Stimulated activated naive B cell treated with anti-CD40 and anti-IgM and Interleukin-4, amounts not matched to agents 10 μg/mL and 1 μg/mL and 100 μg/mL, for 72 hours (primary cell): ENCODE data around the gene ACOX1.

Source experiments
- ATAC-seq, 2 donors: fragments of 150-1000 bp; cut with Tn5 transposase; replicated peaks; 2 replicates each; pipeline ENCODE4 v1.10.0; 2021; ENCODE audit warnings: moderate library complexity in 1 of 2
- DNase-seq: peaks from one replicate; pipeline ENCODE4 v3.0.0; 2021
- H3K27ac Mint-ChIP-seq: one replicate; pipeline ENCODE4 v1.8.0; 2022; ENCODE audit warnings: mild to moderate bottlenecking, mixed read lengths
- H3K27me3 Mint-ChIP-seq, 2 donors: one replicate each; pipeline ENCODE4 v1.8.0; 2022; ENCODE audit warnings: mixed read lengths in 2 of 2
- H3K36me3 Mint-ChIP-seq, 2 donors: one replicate each; pipeline ENCODE4 v1.8.0; 2022; ENCODE audit warnings: mixed read lengths in 2 of 2, mild to moderate bottlenecking in 1 of 2
- H3K4me1 Mint-ChIP-seq, 2 donors: one replicate each; pipeline ENCODE4 v1.8.0; 2022; ENCODE audit warnings: mixed read lengths in 2 of 2, mild to moderate bottlenecking in 1 of 2
- H3K4me3 Mint-ChIP-seq, 2 donors: one replicate each; pipeline ENCODE4 v1.8.0; 2022; ENCODE audit warnings: mild to moderate bottlenecking in 2 of 2, mixed read lengths in 2 of 2, moderate library complexity in 1 of 2
- H3K9me3 Mint-ChIP-seq, 2 donors: one replicate each; pipeline ENCODE4 v1.8.0; 2022; ENCODE audit warnings: mixed read lengths in 2 of 2, mild to moderate bottlenecking in 1 of 2

The ACOX1 gene

DNA sequence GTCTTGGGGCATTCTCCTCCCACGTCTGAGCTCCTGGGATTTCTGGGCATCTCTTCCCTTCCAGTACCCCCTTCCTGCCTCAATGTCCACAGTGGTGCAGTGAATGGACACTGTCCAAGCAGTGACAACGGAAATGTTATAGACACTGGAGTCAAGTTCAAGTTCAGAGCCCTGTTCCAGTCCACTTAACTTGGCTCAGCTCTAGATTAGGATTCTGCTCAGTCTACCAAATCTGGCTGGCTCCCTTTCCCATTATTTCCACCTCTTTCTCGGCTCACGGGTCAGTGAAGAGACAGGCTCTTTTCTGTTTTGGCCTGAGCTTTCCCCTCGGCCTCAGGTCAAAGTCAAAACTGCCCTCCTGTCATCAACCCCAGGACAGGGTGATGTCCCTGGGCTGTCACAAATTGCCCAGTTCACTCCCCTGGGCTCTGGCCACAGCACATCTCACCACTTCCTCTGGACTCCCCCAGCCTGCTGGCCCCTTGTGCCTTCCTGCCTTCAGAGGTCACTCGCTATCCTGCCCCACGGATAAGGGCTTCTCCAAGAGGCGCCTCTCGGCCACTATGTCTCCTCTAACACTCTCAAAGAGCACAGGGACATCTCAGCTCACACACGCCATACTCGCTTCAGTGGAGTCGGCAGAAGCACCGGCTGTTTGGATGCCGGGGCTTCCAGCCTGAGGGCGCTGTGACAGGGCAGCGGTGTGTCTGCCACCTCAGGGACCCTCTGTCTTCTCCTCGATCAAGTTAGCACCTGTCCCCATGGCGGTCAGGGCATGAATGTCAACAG, 56.6 kb downstream of the ACOX1 start:
- DNase-seq, result no peak
- H3K27ac Mint-ChIP-seq, result no peak overlapping the region
- H3K9me3 Mint-ChIP-seq, result no peaks in the 10 kb centered on the region
- peaks cover 0 to 1% of the 10 kb centered on the region in 2 donors for H3K4me1 Mint-ChIP-seq
- H3K4me3 Mint-ChIP-seq, result no peak overlapping the region
- H3K36me3 Mint-ChIP-seq, result peaks cover 9 to 17% of the 10 kb centered on the region in 2 donors
- H3K27me3 Mint-ChIP-seq, result no peaks in the 10 kb centered on the region
- ATAC-seq, result no peak

DNA sequence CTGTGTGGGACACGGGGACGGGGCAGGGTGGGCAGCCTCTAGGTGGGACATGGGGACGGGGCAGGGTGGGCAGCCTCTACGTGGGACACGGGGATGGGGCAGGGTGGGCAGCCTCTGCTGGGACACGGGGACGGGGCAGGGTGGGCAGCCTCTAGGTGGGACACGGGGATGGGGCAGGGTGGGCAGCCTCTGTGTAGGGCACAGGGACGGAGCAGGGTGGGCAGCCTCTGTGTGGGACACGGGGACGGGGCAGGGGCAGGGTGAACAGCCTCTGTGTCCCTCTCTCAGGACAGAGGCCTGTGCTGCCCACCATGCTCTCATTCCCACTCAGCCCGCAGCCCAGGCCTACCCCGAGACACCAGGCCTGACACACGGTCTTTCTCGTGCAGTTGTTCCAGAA, 57.4 kb downstream of the ACOX1 start:
- no peaks in the 10 kb centered on the region for H3K9me3 Mint-ChIP-seq
- ATAC-seq, result no peak

DNA sequence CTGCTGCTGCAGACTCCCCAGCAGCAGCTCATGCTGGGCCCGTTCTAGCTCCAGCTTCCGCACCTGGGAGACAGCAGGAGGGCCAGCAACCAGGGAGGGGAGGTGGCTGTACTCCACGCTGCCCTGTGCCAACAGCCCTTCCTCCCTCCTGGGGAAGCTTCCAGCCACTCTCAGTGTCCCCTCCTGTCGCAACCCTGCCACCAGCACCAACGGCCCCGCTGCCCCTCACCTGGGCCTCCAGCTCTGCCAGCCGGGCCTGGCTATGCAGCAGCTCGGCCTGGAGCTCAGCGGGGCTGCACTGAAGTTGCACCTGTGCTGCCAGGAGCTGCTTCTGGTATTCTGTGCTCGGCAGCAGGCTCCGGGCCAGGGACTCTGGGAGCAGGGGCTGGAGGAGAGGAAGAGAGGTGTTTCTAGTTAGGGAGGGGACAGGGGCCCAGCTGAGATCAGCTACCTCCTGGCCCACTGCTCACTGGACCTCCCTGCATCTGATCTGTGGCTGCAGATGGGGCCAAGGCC, 58.9 kb downstream of the ACOX1 start:
- Mint-ChIP-seq H3K4me3 (no peak overlapping the region), H3K36me3 (peaks cover 11 to 21% of the 10 kb centered on the region in 2 donors), H3K27me3 (no peaks in the 10 kb centered on the region), H3K4me1 (peaks cover 0 to 6% of the 10 kb centered on the region in 2 donors), H3K9me3 (no peaks in the 10 kb centered on the region), H3K27ac (no peak overlapping the region)
- ATAC-seq, result no peak
- DNase-seq, result no peak

More for the DNA sequence above, 57.4 kb downstream of the ACOX1 start:
- peaks cover 0 to 6% of the 10 kb centered on the region in 2 donors for H3K4me1 Mint-ChIP-seq
- H3K36me3 Mint-ChIP-seq, result peaks cover 11 to 21% of the 10 kb centered on the region in 2 donors
- H3K27ac Mint-ChIP-seq, result no peak overlapping the region
- no peak for DNase-seq
- no peaks in the 10 kb centered on the region for H3K27me3 Mint-ChIP-seq
- no peak overlapping the region for H3K4me3 Mint-ChIP-seq

DNA sequence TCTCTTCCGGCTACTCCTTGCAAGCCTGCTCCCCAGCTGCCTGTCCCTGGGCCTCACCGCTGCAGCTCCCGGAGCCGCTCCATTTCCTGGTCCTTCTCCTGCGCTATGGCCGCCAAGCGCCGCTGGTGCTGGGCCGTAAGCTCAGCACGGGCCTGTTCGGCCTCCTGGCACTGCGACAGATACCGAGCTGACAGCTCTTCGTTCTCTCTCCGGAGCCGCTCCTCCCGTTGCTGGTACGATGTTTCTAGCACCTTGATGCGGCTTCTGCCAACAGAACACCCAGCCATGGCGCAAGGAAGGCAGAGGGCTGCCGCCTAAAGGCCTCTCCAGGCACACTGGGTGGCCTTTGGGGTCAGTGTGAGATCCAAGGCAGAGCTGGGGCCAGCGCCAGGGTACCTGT, 59.4 kb downstream of the ACOX1 start:
- Mint-ChIP-seq H3K9me3 (no peaks in the 10 kb centered on the region), H3K4me1 (peaks cover 0 to 6% of the 10 kb centered on the region in 2 donors), H3K4me3 (no peak overlapping the region), H3K27ac (no peak overlapping the region), H3K27me3 (no peaks in the 10 kb centered on the region), H3K36me3 (peaks cover 11 to 21% of the 10 kb centered on the region in 2 donors)
- ATAC-seq (no peak), DNase-seq (no peak)

DNA sequence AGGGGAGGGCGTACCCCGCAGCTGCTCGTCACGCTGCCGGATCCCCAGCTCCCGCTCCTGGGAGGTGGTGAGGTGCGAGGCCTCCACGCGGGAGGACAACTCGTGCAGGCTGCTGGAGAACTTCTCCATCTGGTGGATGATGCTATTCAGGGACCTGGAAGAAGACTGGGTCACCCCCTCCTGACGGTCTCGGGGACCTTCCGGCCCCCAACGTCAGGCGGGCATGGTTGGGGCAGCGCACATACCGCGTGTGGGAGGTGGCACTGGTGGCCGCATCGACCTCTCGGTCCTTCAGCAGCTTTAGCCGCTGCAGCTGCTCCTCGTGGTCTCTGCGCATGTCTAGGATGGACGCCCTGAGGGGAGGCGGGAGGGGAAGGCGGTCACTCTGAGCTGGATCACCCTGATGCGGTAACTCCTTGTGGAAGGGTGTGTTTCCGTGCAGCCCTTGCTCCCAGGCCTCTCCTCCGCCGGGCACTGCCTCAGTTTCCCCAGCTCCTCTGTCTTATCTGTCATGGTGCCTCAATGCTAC, 61.0 kb downstream of the ACOX1 start:
- Mint-ChIP-seq H3K4me3 (no peak overlapping the region), H3K27ac (no peak overlapping the region), H3K4me1 (peaks cover 0 to 6% of the 10 kb centered on the region in 2 donors)

DNA sequence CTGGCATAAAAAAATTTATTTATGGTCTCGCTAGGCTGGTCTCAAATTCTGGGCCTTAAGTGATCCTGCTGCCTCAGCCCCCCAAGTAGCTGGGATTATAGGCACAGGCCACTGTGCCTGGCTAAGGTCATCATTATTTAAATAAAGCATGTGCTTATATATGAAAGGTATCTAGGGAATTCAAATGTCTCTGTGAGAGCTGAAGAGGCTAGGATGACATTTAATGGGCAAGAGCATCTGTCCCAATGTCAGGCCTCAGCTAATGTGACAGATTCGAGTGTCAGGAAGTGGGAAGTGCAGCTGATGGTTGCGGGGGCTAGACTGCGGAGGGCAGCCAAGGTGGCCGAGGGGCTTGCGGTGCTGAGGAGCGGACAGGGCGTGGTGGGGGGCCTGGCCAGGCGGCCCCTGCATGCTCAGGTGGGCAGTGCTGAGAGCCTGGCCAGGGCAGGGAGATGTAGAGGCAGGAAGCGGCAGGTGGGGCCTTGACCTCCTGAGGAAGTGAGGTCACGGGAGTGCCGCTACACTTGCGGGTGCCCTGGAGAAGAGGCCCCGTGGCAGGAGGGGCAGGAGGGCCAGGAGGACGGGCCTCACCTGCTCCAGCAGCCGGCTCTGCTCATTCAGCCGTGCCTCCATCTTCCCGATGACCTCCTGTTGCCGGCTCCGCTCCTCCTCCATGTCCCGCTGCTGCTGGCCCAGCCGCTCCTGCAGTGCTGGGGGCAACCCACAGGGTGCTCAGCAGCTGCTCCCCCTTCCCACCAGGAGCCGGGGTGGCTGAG, 61.6 kb downstream of the ACOX1 start:
- DNase-seq (no peak), ATAC-seq (no peak)
- no peaks in the 10 kb centered on the region for H3K27me3 Mint-ChIP-seq
- no peak overlapping the region for H3K4me3 Mint-ChIP-seq
- peaks cover 10 to 24% of the 10 kb centered on the region in 2 donors for H3K36me3 Mint-ChIP-seq
- peaks cover 0 to 6% of the 10 kb centered on the region in 2 donors for H3K4me1 Mint-ChIP-seq
- H3K9me3 Mint-ChIP-seq, result no peaks in the 10 kb centered on the region
- no peak overlapping the region for H3K27ac Mint-ChIP-seq

More for the DNA sequence above, 61.0 kb downstream of the ACOX1 start:
- ATAC-seq (no peak), DNase-seq (no peak)
- Mint-ChIP-seq H3K27me3 (no peaks in the 10 kb centered on the region), H3K36me3 (peaks cover 15 to 29% of the 10 kb centered on the region in 2 donors), H3K9me3 (no peaks in the 10 kb centered on the region)

DNA sequence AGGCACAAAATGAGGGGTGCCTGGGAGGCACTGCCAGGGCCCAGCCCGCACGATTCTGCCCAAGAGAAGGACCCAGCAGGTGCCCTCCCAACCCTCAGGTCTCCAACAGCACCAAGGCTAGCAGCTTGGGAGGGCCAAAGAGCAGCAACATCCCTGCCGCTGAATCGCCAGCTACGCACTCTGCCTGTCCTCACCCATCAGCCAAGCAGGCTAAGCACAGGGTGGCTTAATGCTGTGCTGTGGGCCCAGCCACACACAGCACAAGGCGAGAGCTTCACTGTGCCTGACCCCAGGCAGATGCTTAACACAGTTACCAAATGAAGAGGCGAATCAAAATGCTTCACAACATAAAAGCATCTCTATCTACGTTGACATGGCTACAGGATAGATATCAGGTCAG, 63.7 kb downstream of the ACOX1 start:
- Mint-ChIP-seq H3K36me3 (peaks cover 12 to 20% of the 10 kb centered on the region in 2 donors), H3K4me1 (peaks cover 0 to 6% of the 10 kb centered on the region in 2 donors), H3K9me3 (no peaks in the 10 kb centered on the region), H3K27me3 (no peaks in the 10 kb centered on the region), H3K4me3 (no peak overlapping the region), H3K27ac (no peak overlapping the region)
- no peak for DNase-seq
- no peak for ATAC-seq

- no peak for DNase-seq
- peaks cover 0 to 6% of the 10 kb centered on the region in 2 donors for H3K4me1 Mint-ChIP-seq
- no peak overlapping the region for H3K4me3 Mint-ChIP-seq
- no peaks in the 10 kb centered on the region for H3K27me3 Mint-ChIP-seq
- no peak for ATAC-seq
- peaks cover 11 to 19% of the 10 kb centered on the region in 2 donors for H3K36me3 Mint-ChIP-seq
- no peak overlapping the region for H3K27ac Mint-ChIP-seq
- H3K9me3 Mint-ChIP-seq, result no peaks in the 10 kb centered on the region
Observed at GRCh38 chr17:75914643-75915267, 64.2 kb downstream of the ACOX1 start.

DNA sequence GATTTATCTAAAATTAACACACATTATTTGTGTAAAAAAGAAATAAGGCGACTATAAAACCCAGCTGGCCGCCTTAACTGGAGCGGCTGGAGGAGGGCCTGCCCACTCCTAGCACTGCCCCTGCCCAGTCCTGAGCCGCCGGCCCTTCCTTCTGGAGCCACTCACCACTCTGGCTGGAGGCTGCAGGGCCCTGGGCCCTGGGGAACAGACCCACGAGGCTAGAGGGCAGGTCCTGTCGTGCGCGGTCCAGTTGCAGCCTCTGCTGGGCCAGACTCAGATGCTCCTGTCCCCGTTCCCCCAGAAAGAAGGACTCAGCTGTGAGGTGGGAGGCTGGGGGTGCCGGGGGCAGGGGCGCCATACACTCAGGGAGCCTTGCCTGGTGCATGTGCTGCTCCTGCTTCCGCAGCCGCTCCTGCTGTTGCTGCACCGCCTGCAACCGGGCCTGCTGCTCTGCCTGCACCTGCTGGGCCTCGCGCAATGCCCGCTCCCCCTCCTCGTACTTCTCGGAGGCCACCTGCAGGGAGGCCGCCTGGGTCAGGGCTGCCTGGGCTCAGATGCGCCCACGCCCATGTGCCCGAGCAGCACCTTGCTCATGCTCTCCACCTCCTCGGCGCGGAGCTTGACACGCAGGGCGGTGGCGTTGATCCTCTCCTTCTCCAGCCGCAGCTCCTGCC, 65.3 kb downstream of the ACOX1 start:
- ATAC-seq, result no peak
- Mint-ChIP-seq H3K4me3 (no peak overlapping the region), H3K9me3 (no peaks in the 10 kb centered on the region), H3K36me3 (peaks cover 9 to 12% of the 10 kb centered on the region in 2 donors), H3K27me3 (no peaks in the 10 kb centered on the region), H3K27ac (no peak overlapping the region), H3K4me1 (peaks cover 0 to 6% of the 10 kb centered on the region in 2 donors)
- no peak for DNase-seq

DNA sequence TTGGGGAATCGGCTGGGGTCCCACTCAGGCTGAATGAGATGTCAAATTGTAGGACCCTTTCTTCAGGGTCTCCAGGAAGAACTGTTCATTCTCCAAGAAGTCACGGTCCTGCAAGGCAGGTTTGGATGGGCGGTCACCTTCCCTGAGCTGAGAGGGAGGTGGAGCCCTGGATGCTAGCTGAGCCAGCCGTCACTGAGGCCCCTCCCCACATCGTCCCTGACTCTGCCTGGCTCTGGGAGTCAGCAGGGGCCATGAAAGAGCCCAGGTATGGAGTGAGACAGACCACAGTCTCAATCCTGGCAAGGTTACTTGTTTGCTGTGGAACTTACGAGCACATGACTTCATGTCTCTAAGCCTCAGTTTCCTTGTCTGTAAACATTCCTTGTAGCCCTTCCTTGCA, 68.3 kb downstream of the ACOX1 start:
- Mint-ChIP-seq H3K9me3 (no peaks in the 10 kb centered on the region), H3K36me3 (peaks cover 7 to 8% of the 10 kb centered on the region in 2 donors), H3K4me1 (no peaks in the 10 kb centered on the region), H3K4me3 (no peak overlapping the region), H3K27me3 (no peaks in the 10 kb centered on the region), H3K27ac (no peak overlapping the region)
- no peak for ATAC-seq
- no peak for DNase-seq

- no peaks in the 10 kb centered on the region for H3K27me3 Mint-ChIP-seq
- ATAC-seq (no peak), DNase-seq (no peak)
- H3K9me3 Mint-ChIP-seq, result no peaks in the 10 kb centered on the region
- peaks cover 2 to 5% of the 10 kb centered on the region in 2 donors for H3K4me1 Mint-ChIP-seq
- no peak overlapping the region for H3K4me3 Mint-ChIP-seq
- peaks cover 8% of the 10 kb centered on the region in 2 donors for H3K36me3 Mint-ChIP-seq
- H3K27ac Mint-ChIP-seq, result no peak overlapping the region
Observed at GRCh38 chr17:75909812-75910274, 69.1 kb downstream of the ACOX1 start.

- H3K4me3 Mint-ChIP-seq, result no peak overlapping the region
- H3K36me3 Mint-ChIP-seq, result peaks cover 8 to 10% of the 10 kb centered on the region in 2 donors
- ATAC-seq, result no peak
- no peaks in the 10 kb centered on the region for H3K27me3 Mint-ChIP-seq
- H3K4me1 Mint-ChIP-seq, result peaks cover 2 to 5% of the 10 kb centered on the region in 2 donors
- H3K9me3 Mint-ChIP-seq, result no peaks in the 10 kb centered on the region
- no peak for DNase-seq
- H3K27ac Mint-ChIP-seq, result no peak overlapping the region
Observed at GRCh38 chr17:75909051-75909811, 69.7 kb downstream of the ACOX1 start.

DNA sequence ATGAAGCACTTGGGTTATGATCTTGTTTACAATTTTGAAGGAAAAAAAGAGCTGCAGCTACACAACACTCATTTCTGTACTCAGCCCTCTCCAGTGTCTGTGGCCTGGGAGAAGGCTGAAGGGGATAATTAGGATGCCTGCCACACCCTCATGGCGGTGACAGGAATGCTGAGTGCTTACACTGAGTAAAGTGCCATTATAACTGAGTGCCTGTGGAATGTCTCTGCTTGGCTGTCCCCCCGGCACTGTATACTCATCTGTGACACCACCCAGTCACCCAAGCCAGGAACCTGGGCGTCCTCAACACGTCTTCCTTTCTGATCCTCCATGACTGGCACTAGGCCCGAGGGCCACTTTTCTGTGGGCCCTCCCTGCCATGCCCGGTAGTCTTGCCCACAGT, 70.8 kb downstream of the ACOX1 start:
- ATAC-seq (no peak), DNase-seq (no peak)
- Mint-ChIP-seq H3K4me3 (no peak overlapping the region), H3K27ac (no peak overlapping the region), H3K27me3 (no peaks in the 10 kb centered on the region), H3K9me3 (no peaks in the 10 kb centered on the region), H3K4me1 (peaks cover 3 to 12% of the 10 kb centered on the region in 2 donors), H3K36me3 (peaks cover 4% of the 10 kb centered on the region in 2 donors)
